Ovary (tissue), 9 donors: ENCODE measurements around the gene EZR. TPM values are rescaled to one million over a fixed set of nuclear protein-coding genes. Genes with fewer than 3 reads are reported as not detected.

Experiments used
- DNase-seq, 5 donors: peaks; one replicate each; pipeline ENCODE4 v3.0.0-alpha.2; 2019 to 2020
- H3K27ac ChIP-seq, 2 donors: fragments of 200-600 bp; one replicate each; pipeline versions ENCODE4 v1.5.1 to v1.8.0; 2019 to 2022
- H3K27me3 ChIP-seq: fragments of 200-600 bp; one replicate; pipeline ENCODE4 v1.8.0; 2022
- H3K36me3 ChIP-seq: fragments of 200-600 bp; sonication (generic); one replicate; pipeline ENCODE4 v1.5.1; 2019
- H3K4me1 ChIP-seq: one replicate; pipeline ENCODE4 v1.8.1; 2013; ENCODE audit warnings: mild to moderate bottlenecking, moderate library complexity; ENCODE audit not compliant: insufficient read depth
- H3K4me3 ChIP-seq: fragments of 200-600 bp; sonication (generic); one replicate; pipeline ENCODE4 v1.5.1; 2017
- H3K9me3 ChIP-seq, 2 donors: fragments of 200-600 bp in 1 of 2; sonication (generic) in 1 of 2; one replicate each; pipeline versions ENCODE4 v1.5.1 to v1.8.1; 2013 to 2019; ENCODE audit warnings: mild to moderate bottlenecking in 1 of 2, moderate library complexity in 1 of 2
- EP300 ChIP-seq: sonication (generic); formaldehyde crosslinking; IDR thresholded peaks from one replicate; pipeline ENCODE4 v1.6.1; 2017; ENCODE audit warnings: antibody characterized with exemption
- POLR2A ChIP-seq: fragments of 450-650 bp; IDR thresholded peaks from one replicate; pipeline ENCODE4 v1.6.1; 2017; ENCODE audit warnings: antibody characterized with exemption, mild to moderate bottlenecking, moderate library complexity
- WGBS, 3 donors: extraction: QIAGEN DNeasy Blood & Tissue Kit in 1 of 3; methylation state at CpG; one replicate each; pipeline versions ENCODE4 v1.1.5 to v1.1.7; 2013 to 2017; 5-methylcytosine and 5-hydroxymethylcytosine counted together
- intact Hi-C, 4 donors: fragments of 100-400 bp; cut with DNase I; formaldehyde crosslinking; loops; one replicate each; pipeline versions ENCODE4 v1.11.0 to v1.15.1; 2022 to 2023
- polyA plus RNA-seq, 2 donors: library from polyadenylated mRNA; stranded (reverse); fragments of 200-250 nt in 1 of 2; fragments of 350-450 nt in 1 of 2; fragmentation: Illumina TruSeq in 1 of 2; extraction: RNeasy Lipid Tissue Mini Kit (QIAGEN cat#74804) in 1 of 2; gene quantifications; one replicate each; pipeline ENCODE4 v1.2.3, GENCODE V29; 2013 to 2014
- total RNA-seq, 7 donors: library from RNA; depleted of rRNA in 2 of 7; stranded (reverse); fragments of >200 nt in 2 of 7; fragmentation: NEBNext Ultra II Directional in 3 of 7; extraction: Animal tissue kit (Norgen Biotek cat#: 25700) in 3 of 7; gene quantifications; one replicate each; pipeline versions ENCODE4 v1.1.0 to v1.2.4, GENCODE V29; 2016 to 2023
- TF ChIP-seq, protein P1 (sequence below), 3 donors: fragments of 450-650 bp in 2 of 3; fragments of 200-600 bp in 1 of 3; IDR thresholded peaks; one replicate each; pipeline versions ENCODE4 v1.5.1 to v1.8.0; 2016 to 2022; ENCODE audit warnings: antibody characterized with exemption in 3 of 3, mild to moderate bottlenecking in 1 of 3
- donor health status: DM: no; HTN: no; CAD: no; lungs with moderate emphysema.
- donor health status: DM: no; HTN: no; CAD: no.
- donor health status: Bipolar disorder and iron deficiency.
- donor health status: DM: yes; HTN: yes; CAD: no.
- donor health status: DM: no; HTN: no; CAD: no.
- donor health status: DM: yes; HTN: yes; CAD: no.

EZR gene
- total and polyA plus RNA-seq, 9 donors = 39.0 to 214 (median 85.6) TPM

GRCh38 chr6:158759966-158760617, 59.1 kb downstream of the EZR start:
- no peaks in the 10 kb centered on the region for H3K36me3 ChIP-seq
- H3K27me3 ChIP-seq = no peaks in the 10 kb centered on the region
- peak in 1 of 5 donors; percentile 19 for DNase-seq
- no peaks in the 10 kb centered on the region for H3K4me1 ChIP-seq
- WGBS, 3 donors = 74 to 87% (median 87%) methylated on average over 7 of the region's 7 CpGs
- no peaks in the 10 kb centered on the region for H3K9me3 ChIP-seq
- intact Hi-C loops = no loop called here
- no peak overlapping the region for H3K4me3 ChIP-seq
- TF ChIP-seq EP300 (no peak), POLR2A (no peak)
- TF ChIP-seq, protein P1, sequence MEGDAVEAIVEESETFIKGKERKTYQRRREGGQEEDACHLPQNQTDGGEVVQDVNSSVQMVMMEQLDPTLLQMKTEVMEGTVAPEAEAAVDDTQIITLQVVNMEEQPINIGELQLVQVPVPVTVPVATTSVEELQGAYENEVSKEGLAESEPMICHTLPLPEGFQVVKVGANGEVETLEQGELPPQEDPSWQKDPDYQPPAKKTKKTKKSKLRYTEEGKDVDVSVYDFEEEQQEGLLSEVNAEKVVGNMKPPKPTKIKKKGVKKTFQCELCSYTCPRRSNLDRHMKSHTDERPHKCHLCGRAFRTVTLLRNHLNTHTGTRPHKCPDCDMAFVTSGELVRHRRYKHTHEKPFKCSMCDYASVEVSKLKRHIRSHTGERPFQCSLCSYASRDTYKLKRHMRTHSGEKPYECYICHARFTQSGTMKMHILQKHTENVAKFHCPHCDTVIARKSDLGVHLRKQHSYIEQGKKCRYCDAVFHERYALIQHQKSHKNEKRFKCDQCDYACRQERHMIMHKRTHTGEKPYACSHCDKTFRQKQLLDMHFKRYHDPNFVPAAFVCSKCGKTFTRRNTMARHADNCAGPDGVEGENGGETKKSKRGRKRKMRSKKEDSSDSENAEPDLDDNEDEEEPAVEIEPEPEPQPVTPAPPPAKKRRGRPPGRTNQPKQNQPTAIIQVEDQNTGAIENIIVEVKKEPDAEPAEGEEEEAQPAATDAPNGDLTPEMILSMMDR (IDR thresholded peaks at IDR 0.05) = no peak
- no peak overlapping the region for H3K27ac ChIP-seq

- H3K4me3 ChIP-seq = no peak overlapping the region
- H3K9me3 ChIP-seq = no peaks in the 10 kb centered on the region
- no peak overlapping the region for H3K27ac ChIP-seq
- intact Hi-C loops = no loop called here
- H3K27me3 ChIP-seq = no peaks in the 10 kb centered on the region
- DNase-seq = peak in 1 of 5 donors; percentile 31
- 78 to 89% (median 82%) methylated on average over 16 to 18 of the region's 18 CpGs for WGBS, 3 donors
- H3K4me1 ChIP-seq = no peaks in the 10 kb centered on the region
- H3K36me3 ChIP-seq = no peaks in the 10 kb centered on the region
- TF ChIP-seq EP300 = no peak
- TF ChIP-seq POLR2A = no peak
- TF ChIP-seq, protein P1 (IDR thresholded peaks at IDR 0.05) = no peak
These were observed 60.2 kb downstream of the EZR start for GRCh38 chr6:158758941-158759479.

GRCh38 chr6:158758451-158758860, 60.7 kb downstream of the EZR start:
- WGBS, 3 donors = 29 to 47% (median 35%) methylated on average over 9 of the region's 9 CpGs
- Histone ChIP-seq H3K27me3 (no peaks in the 10 kb centered on the region), H3K4me3 (no peak overlapping the region), H3K4me1 (no peaks in the 10 kb centered on the region), H3K27ac (no peak overlapping the region), H3K36me3 (no peaks in the 10 kb centered on the region), H3K9me3 (no peaks in the 10 kb centered on the region)
- DNase-seq = no peak
- no peak for TF ChIP-seq POLR2A
- TF ChIP-seq EP300 = no peak
- TF ChIP-seq, protein P1 (IDR thresholded peaks at IDR 0.05) = no peak
- intact Hi-C loops = no loop called here

DNA sequence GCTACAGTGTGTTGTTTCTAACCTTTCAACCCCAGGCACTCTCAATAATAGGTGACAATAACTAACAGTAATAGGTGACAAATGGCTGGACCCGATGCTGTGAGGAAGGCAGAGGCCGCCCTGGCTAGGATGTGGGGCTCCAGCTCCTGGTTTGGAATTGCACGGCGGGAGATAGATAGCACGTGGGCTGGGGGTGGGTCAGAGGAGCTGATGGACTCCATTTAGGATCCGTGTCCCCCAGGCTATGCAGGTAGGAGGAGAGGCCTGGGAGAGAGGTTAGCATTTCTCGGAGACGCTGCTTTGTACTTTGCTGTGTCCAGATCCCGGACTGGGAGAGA, 61.4 kb downstream of the EZR start:
- DNase-seq = no peak
- TF ChIP-seq POLR2A (no peak), EP300 (no peak)
- TF ChIP-seq, protein P1 (IDR thresholded peaks at IDR 0.05) = no peak
- no peaks in the 10 kb centered on the region for H3K36me3 ChIP-seq
- H3K4me3 ChIP-seq = no peak overlapping the region
- intact Hi-C loops = no loop called here
- no peak overlapping the region for H3K27ac ChIP-seq
- 83 to 90% (median 88%) methylated on average over 9 of the region's 9 CpGs for WGBS, 3 donors
- H3K4me1 ChIP-seq = no peaks in the 10 kb centered on the region
- H3K27me3 ChIP-seq = no peaks in the 10 kb centered on the region
- H3K9me3 ChIP-seq = no peaks in the 10 kb centered on the region
